ENCODE data around the gene HIPK3.

Gene HIPK3

DNA sequence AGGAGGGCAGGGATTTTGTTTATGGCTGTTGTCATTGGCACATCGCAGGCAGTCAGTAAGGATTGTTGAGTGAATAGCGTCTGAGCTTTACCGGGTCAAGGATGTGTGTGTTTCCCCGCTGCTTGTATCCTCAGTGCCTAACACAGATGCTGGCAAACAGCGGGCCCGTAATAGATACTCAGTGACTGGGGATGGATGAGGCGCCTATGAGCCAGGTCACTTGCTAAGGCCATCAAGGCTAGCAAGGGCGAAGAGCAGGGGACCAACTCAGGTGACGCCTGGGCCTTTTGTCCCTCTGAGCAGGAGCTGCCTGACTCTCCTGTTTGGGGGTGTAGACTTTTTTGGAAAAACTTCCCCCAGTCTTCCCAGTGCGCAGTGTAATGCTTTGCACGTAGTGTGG is 118.1 kb downstream of the HIPK3 start:
- TF ChIP-seq EP300 (IDR thresholded peaks at IDR 0.05; ENCODE audit: borderline replicate concordance) (no peak), CREB1 (IDR thresholded peaks at IDR 0.05; ENCODE audit: low read depth) (no peak), NFIC (IDR thresholded peaks at IDR 0.05) (no peak), TAF1 (IDR thresholded peaks at IDR 0.05; ENCODE audit: low read depth) (no peak), YY1 (IDR thresholded peaks at IDR 0.05; ENCODE audit: low read depth) (no peak), RAD21 (IDR thresholded peaks at IDR 0.05; ENCODE audit: low read depth) (no peak), MAX (IDR thresholded peaks at IDR 0.05) (no peak), TCF12 (IDR thresholded peaks at IDR 0.05; ENCODE audit: low read depth) (no peak), REST (IDR thresholded peaks at IDR 0.05; ENCODE audit: low read depth) (no peak)
- TF ChIP-seq, protein P1, sequence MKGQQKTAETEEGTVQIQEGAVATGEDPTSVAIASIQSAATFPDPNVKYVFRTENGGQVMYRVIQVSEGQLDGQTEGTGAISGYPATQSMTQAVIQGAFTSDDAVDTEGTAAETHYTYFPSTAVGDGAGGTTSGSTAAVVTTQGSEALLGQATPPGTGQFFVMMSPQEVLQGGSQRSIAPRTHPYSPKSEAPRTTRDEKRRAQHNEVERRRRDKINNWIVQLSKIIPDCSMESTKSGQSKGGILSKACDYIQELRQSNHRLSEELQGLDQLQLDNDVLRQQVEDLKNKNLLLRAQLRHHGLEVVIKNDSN (IDR thresholded peaks at IDR 0.05) = no peak

DNA sequence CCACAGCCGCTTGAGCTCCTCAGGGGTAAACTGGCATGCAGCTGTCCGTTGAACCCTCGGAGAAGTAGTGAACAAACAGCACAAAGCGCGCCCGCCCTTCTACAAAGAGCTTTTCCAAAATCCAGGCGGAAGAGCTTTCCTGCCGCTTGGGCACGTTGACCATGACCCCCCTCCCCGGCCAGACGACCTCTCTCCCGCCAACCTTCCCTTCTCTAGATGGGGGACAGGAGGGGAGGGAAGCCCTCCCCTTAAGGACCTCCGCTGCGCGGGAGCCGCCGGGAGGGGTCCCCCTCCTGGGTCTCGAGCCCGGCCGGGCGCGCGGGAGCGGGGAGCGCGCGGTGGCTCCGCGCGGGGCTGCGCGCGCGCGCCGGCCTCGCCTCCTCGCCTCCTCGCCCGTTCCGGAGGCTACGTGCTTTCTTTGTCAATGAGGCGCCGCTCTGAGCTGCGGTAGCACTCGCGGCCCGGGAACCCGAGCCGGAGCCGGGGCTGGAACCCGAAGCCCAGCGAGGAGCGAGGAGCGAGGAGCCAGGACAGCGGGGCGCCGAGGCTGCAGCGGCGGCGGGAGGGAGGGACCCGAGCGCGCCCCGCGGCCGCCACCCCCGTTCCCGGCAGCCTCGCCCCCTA is 118.6 kb downstream of the HIPK3 start, which contains the start of gene KIAA1549L:
Gene KIAA1549L, plus strand, starts transcription at position 421 of the 624 bp plus-strand sequence.
- TF ChIP-seq NFIC (IDR thresholded peaks at IDR 0.05) (no peak), RAD21 (IDR thresholded peaks at IDR 0.05; ENCODE audit: low read depth) (no peak), TEAD4 (IDR thresholded peaks at IDR 0.05) (no peak), YY1 (IDR thresholded peaks at IDR 0.05; ENCODE audit: low read depth) (no peak), TCF12 (IDR thresholded peaks at IDR 0.05; ENCODE audit: low read depth) (no peak), EP300 (IDR thresholded peaks at IDR 0.05; ENCODE audit: borderline replicate concordance) (no peak), EGR1 (IDR thresholded peaks at IDR 0.05) (no peak)

DNA sequence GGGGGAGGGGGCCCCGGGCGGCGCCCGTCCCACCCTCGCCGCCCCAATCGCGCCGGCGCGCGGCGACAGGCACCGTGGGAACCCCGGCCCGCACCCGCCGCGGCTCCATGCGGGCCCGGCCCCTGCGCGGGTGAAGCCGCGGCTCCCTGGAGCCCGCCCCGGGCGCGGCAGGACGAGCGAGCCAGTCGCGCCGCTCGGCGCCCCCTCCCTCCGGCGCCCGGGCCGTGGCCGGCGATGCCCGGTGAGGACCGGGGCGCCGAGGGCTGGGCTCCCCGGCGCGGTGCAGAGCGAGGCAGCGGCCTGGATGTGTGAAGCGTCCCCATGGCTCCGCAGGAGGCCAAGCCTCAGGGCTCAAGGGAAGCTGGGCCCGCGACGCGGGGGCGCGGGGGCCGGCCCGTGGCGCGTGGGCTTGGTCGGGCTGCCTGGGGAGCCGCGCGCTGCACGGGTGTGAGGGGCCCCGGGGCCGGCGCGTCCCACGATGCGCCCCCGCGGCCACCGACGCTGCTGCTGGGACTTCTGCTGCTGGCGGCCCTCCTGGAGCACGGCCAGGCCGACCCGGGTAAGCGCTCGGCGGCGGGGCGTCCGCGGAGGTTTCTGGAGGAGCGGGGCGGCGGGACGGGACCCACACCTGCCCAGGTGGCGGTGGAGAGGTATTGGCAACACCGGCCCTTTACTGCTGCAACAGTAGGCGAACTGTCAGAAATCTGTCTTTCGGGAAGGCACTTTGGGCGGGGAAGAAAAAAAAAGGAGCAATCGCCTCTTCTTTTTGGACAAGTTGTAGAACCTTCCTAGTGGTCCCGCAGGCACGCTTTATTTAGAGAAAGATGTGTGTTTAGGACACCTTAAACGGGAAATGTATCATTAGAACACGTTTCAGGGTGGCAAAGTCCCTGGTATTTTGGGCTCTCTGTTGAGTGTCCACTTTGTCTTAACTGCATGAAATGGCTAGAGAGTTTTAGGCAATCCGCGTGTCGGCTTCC is 119.4 kb downstream of the HIPK3 start:
- TF ChIP-seq, protein P1 (IDR thresholded peaks at IDR 0.05) = no peak
- TF ChIP-seq YY1 (IDR thresholded peaks at IDR 0.05; ENCODE audit: low read depth) = no peak
- no peak for TF ChIP-seq TEAD4 (IDR thresholded peaks at IDR 0.05)
- no peak for TF ChIP-seq REST (IDR thresholded peaks at IDR 0.05; ENCODE audit: low read depth)
- TF ChIP-seq MAX (IDR thresholded peaks at IDR 0.05) = no peak
- no peak for TF ChIP-seq CREB1 (IDR thresholded peaks at IDR 0.05; ENCODE audit: low read depth)
- TF ChIP-seq CEBPB (IDR thresholded peaks at IDR 0.05) = no peak
- no peak for TF ChIP-seq FOXM1 (IDR thresholded peaks at IDR 0.05; ENCODE audit: borderline replicate concordance, low read depth)
- TF ChIP-seq RAD21 (IDR thresholded peaks at IDR 0.05; ENCODE audit: low read depth) = no peak
- no peak for TF ChIP-seq EP300 (IDR thresholded peaks at IDR 0.05; ENCODE audit: borderline replicate concordance)
- no peak for TF ChIP-seq NFIC (IDR thresholded peaks at IDR 0.05)

DNA sequence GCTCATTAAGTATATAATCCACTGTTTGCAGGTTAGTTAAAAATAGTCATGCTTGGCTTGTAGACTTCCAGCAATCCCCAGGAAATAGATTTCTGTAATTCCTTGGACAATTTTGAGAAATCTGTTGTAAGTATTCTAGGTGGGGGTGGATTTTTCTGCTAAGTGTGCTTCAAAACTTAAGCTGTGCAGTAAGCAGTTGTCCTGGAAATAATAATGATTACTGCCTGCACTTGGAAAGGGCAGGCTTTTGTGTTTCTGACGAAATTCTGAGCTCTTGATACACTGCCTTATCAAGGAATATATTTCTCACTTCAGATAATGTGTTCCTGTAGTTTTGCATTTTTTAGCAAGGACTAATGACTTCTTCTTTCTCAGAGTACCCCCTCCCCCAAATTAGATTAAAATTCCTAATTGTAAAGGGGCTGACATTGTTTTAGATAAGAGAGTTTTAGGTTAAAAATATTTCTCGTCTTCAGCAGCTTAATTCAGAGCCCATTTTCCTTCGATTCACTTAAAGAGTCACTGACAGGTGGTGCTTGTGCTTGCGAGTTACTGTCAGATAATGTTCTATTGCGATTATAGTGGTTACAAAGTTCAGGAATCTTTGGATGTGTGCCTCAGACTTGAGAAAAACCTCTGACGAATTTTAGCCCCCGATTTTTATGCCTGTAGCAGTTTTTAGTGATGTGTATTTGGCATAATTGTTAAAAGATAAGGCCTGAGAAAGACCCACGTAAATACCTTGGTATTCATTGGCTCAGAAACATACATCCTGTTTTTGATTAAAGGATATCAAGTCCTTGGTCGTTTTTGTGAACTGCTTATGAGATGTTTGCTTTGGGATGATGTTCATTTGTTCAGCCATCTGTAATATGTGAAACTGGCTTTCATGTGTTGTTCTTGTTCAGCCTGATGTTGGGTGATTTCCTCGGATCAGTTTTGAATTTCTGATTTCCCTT is 120.5 kb downstream of the HIPK3 start:
- TF ChIP-seq CEBPB (IDR thresholded peaks at IDR 0.05) = no peak
- TF ChIP-seq EP300 (IDR thresholded peaks at IDR 0.05; ENCODE audit: borderline replicate concordance) = no peak
- no peak for TF ChIP-seq YY1 (IDR thresholded peaks at IDR 0.05; ENCODE audit: low read depth)
- TF ChIP-seq CREB1 (IDR thresholded peaks at IDR 0.05; ENCODE audit: low read depth) = no peak
- no peak for TF ChIP-seq NFIC (IDR thresholded peaks at IDR 0.05)

GRCh38 chr11:33379947-33380346 is 122.8 kb downstream of the HIPK3 start:
- no peak for TF ChIP-seq RAD21 (IDR thresholded peaks at IDR 0.05; ENCODE audit: low read depth)
- TF ChIP-seq TEAD4 (IDR thresholded peaks at IDR 0.05) = no peak
- no peak for TF ChIP-seq TAF1 (IDR thresholded peaks at IDR 0.05; ENCODE audit: low read depth)
- TF ChIP-seq CEBPB (IDR thresholded peaks at IDR 0.05) = no peak
- no peak for TF ChIP-seq YY1 (IDR thresholded peaks at IDR 0.05; ENCODE audit: low read depth)
- TF ChIP-seq CREB1 (IDR thresholded peaks at IDR 0.05; ENCODE audit: low read depth) = no peak
- TF ChIP-seq FOXM1 (IDR thresholded peaks at IDR 0.05; ENCODE audit: borderline replicate concordance, low read depth) = no peak
- TF ChIP-seq REST (IDR thresholded peaks at IDR 0.05; ENCODE audit: low read depth) = no peak
- no peak for TF ChIP-seq EGR1 (IDR thresholded peaks at IDR 0.05)
- no peak for TF ChIP-seq NFIC (IDR thresholded peaks at IDR 0.05)
- TF ChIP-seq ZBTB7A (IDR thresholded peaks at IDR 0.05; ENCODE audit: low read depth) = no peak
- TF ChIP-seq EP300 (IDR thresholded peaks at IDR 0.05; ENCODE audit: borderline replicate concordance) = no peak
- TF ChIP-seq, protein P1 (IDR thresholded peaks at IDR 0.05) = no peak
- no peak for TF ChIP-seq TCF12 (IDR thresholded peaks at IDR 0.05; ENCODE audit: low read depth)

All from Ishikawa (cell line).